Myocyte (in vitro differentiated cells): ENCODE measurements around the gene GCKR. TPM values are rescaled to one million over a fixed set of nuclear protein-coding genes. Genes with fewer than 3 reads are reported as not detected.
"Not testable (repeated sequence)": the region's sequence is repeated elsewhere in the genome, so short reads cannot be mapped to it uniquely, and the experiment has no call there.

ENCODE experiments used
- DNase-seq: peaks from one replicate; pipeline ENCODE4 v3.0.0-alpha.2; 2012; ENCODE audit warnings: low read depth
- total RNA-seq: library from RNA; depleted of rRNA; stranded (reverse); fragments of >200 nt; gene quantifications from 2 replicates; pipeline ENCODE4 v1.2.3, GENCODE V29; 2014

The GCKR gene
- total RNA-seq, 1 donor from 2014 or later: not detected

DNA sequence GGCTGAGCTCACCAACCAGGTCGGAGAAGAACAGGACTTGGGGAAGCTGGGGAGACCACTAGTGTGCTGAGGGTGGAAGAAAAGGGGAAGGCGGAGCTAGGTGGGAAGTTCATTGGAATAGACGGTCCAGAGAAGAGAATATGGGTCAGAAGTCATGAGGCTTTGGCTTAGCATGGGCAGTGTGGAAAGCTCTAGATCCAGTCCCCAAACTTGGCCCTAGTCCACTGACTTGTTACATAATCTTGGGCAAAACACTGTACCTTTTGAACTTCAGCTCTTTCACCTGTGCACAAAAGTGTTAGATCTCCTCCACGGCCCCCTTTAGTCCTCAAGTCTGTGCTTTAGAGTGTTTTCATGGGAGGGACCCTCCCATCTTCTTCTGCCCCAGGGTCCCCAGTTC lies 10.7 kb downstream of the GCKR start:
- DNase-seq: no peak

DNA sequence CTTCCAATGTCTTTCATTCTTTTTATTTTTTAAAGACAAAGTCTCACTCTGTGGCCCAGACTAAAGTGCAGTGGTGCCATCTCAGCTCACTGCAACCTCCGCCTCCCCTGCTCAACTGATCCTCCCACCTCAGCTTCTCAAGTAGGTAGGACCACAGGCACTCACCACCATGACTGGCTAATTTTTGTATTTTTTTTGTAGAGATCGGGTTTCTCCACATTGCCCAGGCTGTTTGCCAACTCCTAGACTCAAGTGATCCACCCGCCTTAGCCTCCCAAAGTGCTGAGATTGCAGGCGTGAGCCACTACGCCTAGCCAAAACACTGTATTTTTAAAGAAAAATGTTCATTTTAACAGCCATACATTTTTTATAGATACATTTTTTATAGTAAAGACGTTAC lies 12.7 kb downstream of the GCKR start:
- DNase-seq: peak; percentile 66

DNA sequence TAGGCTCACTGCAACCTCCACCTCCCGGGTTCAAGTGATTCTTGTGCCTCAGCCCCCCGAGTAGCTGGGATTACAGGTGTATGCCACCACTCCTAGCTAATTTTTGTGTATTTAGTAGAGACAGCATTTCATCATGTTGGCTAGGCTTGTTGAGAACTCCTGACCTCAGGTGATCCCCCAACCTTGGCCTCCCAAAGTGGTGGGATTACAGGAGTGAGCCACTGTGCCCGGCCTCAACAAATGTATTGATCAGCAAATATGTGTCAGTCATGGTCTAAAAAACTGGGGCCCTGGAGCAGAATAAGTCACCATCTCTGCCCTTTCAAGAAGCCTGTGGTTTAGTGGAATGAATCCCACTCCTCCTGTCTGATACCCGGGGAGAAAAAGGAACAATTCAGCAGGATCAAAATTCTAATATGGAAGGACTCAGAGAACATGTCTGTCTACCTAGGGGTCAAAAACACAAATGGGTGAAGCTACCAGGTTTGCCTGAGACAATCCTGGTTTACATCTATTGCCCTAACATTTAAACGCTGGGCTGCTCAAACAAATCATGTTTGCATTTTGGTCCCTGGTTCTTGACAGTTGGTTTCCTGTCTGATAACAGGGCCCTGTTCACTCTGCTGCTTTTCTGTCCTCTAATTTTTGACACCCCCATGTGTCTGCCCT lies 21.6 kb downstream of the GCKR start:
- no peak for DNase-seq

DNA sequence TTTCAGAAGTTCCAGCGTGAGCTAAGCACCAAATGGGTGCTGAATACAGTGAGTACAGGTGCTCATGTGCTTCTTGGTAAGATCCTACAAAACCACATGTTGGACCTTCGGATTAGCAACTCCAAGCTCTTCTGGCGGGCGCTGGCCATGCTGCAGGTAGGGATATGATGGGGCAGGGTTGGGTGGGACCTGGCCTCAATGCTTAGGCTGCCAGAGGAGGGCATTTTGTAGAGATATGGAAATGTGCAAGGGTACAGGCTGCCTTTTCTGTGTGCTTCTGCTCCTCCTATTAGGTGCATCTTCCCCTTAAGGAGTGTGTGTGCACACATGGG lies 22.1 kb downstream of the GCKR start:
- no peak for DNase-seq

DNA sequence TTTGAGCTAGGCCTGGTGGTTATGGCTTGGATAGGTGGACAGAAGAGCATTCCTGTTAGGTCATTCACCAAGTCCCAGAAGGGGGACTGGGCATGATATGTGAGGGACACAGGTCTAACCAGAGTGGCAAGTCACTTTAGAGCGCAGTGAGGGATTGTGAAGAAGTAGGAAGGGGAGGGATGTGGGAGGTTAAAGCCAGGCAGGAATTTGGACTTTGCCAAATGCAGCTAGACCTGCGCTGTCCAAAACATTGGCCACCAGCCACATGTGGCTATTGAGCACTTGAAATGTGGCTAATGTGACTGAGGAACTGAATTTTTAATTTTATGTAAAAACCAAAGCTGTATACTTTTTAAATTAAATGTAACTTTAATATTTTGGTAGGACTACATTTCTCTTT lies 23.7 kb downstream of the GCKR start:
- DNase-seq: no peak

DNA sequence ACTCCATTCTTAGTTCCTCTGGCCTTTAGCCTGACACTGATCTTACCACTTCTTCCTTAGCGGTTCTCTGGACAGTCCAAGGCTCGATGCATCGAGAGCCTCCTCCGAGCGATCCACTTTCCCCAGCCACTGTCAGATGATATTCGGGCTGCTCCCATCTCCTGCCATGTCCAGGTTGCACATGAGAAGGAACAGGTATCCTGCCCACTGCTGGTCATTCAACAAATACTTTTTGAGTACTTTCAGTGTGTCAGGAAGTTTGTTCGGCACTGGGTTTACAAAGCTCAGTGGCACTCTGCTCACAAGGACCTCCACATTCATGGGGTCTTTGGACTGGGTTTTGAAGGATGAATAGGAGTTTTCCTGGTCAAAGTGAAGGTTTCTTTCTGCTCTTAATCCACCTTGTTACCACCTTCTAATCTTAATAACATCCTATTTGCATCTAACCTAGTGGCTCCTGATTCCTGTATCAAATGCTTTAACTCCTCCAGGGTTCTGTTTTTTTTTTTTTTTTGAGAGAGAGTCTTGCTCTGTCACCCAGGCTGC lies 25.8 kb downstream of the GCKR start:
- no peak for DNase-seq

DNA sequence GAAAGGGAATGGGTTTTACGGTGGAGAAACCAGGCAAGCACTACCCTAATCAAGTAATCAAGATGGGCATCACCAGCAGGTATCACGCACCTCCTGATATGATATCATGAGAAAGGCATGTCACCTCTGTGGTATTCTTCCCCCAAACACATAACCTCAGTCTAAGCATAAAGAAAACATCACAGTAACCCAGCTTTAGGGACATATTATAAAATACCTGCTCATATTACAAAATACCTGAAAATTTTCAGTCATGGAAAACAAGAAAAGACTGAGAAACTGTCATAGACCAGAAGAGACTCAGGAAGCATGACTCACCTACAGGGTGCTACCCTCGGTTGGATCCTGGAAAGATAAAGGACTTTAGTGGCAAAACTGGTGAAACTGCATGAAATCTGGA lies 30.5 kb downstream of the GCKR start:
- DNase-seq: no peak

DNA sequence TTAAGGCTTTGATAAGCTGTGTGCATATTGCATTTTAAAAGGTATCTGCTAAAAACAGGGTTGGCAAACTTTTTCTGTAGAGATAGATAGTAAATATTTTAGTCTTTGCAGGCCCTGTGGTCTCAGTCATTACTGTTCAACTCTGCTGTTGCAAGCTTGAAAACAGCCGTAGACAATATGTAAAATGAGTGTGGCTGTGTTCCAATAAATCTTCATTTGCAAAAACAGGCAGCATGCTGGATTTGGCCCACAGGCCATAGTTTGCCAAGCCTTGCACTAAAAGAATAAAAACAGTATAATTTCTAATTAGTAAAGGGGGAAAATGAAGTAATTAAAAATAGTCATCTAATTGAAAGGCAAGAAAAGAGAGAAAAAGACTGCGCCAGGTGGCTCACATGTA lies 35.3 kb downstream of the GCKR start:
- no peak for DNase-seq

DNA sequence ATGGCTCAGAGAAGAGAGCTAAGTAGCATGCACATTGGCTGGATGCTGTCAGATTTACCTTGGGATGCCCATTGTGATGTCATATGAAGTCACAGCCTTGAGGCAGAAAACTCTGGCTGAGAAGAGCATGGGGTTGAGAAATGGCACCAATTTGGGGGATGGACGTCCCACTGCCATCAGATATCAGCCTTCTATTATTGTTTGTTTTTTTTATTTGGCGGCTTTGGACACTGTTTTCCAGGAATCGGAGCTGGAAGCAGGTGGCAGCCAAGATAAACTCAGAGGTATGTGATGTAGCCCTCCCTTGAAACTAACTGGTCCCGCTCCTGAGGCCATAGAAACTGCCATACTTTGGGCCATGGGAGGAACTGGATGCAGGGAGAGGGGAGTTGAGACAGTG lies 40.6 kb downstream of the GCKR start:
- DNase-seq: no peak

DNA sequence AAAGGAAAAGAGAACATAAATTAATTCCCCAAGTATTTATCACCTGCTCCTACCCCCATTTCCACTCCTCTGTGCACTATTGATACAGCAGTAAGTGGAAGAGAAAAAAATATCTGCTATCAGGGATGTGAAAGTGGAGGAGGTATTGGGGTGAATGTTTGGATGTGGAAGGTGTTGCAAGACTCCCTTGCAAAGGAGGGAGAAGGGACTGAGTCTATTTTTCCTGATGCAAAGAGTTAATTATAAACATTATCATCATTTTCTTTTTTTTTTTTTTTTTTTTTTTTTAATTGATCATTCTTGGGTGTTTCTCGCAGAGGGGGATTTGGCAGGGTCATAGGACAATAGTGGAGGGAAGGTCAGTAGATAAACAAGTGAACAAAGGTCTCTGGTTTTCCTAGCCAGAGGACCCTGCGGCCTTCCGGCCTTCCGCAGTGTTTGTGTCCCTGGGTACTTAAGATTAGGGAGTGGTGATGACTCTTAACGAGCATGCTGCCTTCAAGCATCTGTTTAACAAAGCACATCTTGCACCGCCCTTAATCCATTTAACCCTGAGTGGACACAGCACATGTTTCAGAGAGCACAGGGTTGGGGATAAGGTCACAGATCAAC lies 42.3 kb downstream of the GCKR start:
- DNase-seq: not testable (repeated sequence)

DNA sequence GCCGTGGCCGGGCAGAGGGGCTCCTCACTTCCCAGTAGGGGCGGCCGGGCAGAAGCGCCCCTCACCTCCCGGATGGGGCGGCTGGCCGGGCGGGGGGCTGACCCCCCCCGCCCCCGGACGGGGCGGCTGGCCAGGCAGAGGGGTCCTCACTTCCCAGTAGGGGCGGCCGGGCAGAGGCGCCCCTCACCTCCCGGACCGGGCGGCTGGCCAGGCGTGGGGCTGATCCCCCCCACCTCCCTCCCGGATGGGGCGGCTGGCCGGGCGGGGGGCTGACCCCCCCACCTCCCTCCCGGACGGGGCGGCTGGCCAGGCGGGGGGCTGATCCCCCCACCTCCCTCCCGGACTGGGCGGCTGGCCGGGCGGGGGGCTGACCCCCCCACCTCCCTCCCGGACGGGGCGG lies 43.0 kb downstream of the GCKR start:
- not testable (repeated sequence) for DNase-seq

DNA sequence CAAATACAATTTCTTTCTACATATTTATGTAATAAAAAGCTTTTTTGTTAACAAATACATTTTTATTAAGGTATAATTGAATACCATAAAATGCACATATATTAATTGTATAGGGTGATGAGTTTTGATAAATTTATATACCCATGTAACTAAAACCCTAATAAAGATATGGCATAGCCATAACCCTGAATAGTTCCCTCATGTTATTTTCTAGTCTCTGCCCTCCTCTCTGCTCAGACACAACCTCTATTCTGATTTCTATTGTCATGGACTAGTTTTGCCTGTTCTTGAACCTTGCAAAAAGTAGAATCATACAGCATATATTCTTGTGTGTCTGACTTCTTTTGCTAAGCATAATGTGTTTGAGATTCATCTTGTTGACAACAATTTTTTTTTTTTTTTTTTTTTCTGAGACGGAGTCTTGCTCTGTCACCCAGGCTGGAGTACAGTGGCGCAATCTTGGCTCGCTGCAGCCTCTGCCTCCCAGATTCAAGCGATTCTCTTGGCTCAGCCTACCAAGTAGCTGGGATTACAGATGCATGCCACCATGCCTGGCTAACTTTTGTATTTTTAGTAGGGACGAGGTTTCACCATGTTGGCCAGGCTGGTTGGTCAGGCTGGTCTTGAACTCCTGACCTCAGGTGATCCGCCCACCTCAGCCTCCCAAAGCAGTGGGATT lies 47.6 kb downstream of the GCKR start:
- DNase-seq: no peak

DNA sequence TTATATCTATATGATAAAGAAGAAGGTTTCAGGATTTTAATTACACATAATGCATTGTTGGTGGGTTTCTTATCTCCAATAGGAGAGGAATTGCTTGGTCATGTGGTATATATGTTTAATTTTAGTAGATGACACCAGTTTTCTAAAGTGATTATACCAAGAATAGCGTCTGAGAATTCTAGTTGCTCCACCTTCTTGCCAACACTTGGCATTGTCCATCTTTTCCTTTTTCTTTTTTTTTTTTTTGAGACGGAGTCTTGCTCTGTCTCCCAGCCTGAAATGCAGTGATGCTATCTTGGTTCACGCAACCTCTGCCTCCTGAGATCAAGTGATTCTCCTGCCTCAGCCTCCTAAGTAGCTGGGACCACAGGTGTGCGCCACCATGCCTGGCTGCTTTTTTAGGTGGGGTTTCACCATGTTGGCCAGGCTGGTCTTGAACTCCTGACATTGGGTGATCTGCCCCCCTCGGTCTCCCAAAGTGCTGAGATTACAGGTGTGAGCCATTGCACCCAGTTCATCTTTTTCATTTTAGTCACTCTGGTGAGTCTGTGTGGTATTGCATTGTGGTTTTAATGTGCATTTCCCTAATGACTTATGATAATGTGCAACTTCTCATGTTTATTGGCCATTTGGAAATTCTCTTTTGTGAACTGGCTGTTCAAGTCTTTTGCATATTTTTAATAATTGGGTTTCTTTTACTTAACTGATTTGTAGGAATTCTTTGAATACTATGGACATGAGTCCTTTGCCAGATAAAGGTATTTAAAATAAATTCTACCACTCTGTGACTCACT lies 48.9 kb downstream of the GCKR start:
- no peak for DNase-seq

DNA sequence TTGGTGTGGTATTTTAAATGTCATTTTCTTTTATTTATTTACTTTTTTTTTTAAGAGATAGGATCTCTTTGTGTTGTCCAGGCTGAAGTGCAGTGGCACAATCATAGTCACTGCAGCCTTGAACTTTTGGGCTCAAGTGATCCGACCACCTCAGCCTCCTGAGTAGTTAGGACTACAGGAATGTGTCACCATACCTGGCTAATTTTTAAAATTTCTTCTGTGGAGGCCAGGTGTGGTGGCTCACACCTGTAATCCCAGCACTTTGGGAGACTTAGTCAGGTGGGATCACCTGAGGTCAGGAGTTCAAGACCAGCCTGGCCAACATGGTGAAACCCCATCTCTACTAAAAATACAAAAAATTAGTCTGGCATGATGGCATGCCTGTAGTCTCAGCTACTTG lies 52.7 kb downstream of the GCKR start:
- DNase-seq: no peak

DNA sequence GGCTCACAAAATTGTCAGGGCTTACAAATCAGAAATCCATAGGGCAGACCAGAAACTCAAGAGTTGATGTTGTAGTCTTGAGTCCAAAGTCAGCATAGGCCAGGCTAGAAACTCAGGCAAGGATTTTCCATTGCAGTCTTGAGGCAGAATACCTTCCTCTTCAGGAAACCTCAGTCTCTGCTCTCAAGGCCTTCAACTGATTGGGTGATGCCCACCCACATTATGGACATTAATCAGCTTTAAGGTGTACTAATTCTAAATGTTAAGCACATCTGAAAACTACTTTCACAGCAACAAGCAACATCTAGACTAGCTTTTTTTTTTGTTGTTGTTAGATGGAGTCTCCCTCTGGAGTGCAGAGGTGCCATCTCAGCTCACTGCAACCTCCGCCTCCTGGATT lies 54.9 kb downstream of the GCKR start:
- DNase-seq: no peak

DNA sequence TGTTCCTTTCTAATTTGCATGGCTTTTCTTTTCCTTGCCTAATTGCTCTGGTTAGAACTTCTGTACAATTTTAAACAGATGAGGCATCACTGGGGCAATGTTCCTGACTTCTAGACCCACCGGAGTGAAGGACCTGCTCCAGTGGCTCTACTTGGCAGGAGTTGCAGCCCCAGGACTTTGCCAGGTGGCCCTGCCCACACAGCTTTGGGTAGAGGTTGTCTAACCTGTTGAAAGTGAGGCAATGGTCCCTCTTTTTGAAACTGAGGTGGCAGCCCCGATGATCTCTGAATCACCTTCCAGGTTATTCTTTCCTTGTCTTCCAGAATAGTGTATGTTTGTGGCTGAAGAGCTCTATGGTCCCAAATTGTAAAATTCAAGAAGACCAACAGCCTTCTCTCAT lies 56.3 kb downstream of the GCKR start:
- DNase-seq: no peak

DNA sequence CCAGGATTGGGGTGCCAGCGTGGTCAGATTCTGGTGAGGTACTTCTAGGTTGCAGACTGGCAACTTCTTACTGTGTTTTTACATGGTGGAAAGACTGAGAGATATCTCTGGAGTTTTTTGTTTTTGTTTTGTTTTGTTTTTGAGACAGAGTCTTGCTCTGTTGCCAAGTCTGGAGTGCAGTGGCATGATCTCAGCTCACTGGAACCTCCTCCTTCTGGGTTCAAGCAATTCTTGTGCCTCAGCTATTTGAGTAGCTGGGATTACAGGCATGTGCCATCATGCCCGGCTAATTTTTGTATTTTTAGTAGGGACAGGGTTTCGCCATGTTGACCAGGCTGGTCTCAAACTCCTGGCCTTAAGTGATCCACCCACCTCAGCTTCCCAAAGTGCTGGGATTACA lies 57.8 kb downstream of the GCKR start:
- DNase-seq: not testable (repeated sequence)

DNA sequence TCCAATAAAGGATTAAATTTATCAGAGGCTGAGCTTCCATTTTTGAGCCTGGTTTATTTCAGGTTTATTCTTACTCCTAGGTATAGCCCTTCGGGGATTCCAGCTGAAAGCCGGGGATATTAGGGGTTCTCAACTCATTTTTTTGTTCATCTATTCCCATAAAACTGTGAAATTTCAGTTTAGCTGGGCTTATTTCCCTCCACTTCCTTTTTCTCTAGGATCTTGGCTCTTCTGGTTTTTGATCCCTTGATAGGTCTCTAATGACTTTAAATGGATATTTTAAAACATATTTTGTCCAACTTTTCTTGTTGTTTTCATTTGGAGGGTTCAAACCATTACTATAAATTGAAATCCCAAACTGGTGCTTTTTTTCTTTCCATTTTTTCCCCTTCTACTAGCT lies 62.6 kb downstream of the GCKR start:
- DNase-seq: no peak

DNA sequence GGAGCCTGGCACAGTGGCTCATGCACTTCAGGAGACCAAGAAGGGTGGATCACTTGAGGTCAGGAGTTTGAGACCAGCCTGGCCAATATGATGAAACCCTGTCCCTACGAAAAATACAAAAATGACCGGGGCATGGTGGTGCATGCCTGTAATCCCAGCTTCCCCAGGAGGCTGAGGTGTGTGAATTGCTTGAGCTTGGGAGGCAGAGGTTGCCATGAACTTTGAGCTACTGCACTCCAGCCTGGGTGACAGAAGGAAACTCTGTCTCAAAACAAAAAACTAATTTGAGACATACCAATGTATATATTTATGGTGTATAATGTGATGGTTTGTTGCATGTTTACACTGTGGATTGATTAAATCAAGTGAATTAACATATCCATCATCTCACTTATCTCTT lies 64.4 kb downstream of the GCKR start:
- DNase-seq: no peak

DNA sequence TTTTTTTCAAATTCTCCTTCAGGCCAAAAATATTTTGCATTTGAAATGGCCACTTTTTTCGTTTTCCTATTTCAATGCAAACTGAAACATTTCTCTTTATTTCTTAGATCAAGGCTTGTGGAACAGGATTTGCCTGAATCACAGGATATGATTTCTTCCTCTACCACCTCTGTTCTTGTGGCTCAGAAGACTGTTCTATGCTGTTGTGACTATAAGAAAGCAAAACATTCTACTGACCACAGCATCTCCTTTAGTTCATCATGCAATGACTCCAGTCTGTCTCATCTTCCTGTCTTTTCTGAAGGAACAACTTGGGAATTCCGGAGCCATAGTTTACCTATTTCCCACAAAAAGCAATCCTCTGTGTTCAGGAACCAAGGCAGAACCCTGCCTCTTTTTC lies 70.0 kb downstream of the GCKR start:
- DNase-seq: peak; percentile 11

DNA sequence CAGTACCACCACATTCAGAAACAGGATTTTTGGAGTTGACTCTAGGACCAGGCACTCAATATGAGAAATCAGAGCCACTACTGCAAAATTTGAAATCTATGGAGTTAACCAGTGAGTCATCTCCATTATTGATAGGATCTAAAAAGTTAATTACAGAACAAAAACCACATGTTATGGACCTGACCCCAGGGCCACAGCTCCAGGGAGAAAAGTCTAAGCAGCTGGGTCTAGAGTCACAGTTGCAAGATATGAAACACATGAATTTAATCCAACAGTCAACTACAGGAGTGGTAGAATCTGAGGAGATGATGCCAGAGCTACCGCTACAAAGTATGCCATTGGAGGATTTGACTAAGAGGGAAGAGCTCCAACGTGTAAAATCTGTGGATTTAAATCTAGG lies 72.8 kb downstream of the GCKR start:
- DNase-seq: no peak

DNA sequence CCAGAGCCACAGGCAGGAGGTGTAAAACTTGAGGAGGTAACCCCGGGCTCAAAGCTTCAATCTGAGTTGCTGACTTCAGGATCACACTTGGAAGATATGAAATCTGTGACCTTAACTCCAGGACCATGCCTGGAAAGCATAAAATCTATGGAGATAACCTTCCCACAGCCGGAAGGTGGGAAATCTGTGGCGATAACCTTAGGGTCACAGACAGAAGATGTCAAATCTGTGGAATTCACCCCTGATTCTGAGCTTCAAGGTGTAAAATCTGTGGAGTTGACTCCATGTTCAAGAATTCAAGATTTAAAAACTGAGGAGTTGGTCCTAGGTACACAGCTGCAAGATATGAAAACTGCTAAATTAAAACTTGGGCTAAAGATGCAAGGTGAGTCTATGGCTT lies 74.6 kb downstream of the GCKR start:
- no peak for DNase-seq
